CD4-positive, alpha-beta T cell treated with Interleukin-4 for 4 hours (primary cell): ENCODE results near the gene ADIPOR1.
"Not testable (repeated sequence)": the region's sequence is repeated elsewhere in the genome, so short reads cannot be mapped to it uniquely, and the experiment has no call there.

Source experiments
- DNase-seq: peaks from one replicate; pipeline ENCODE4 v3.0.0-alpha.2; 2020

Gene ADIPOR1

DNA sequence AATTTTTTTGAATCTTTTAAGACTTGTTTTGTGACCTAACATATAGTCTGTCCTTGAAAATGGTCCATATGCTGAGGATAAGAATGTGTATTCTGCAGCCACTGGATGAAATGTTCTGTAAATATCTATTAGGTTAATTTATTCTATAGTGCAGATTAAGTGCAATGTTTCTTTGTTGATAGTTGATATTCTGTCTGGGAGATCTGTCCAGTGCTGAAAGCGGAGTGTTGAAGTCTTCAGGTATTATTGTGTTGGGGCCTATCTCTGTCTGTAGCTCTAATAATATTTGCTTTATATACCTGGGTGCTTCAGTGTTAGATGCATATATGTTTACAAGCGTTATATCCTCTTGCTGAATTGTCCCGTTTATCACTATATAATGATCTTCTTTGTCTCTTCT is 23.4 kb downstream of the ADIPOR1 start:
- no peak for DNase-seq

DNA sequence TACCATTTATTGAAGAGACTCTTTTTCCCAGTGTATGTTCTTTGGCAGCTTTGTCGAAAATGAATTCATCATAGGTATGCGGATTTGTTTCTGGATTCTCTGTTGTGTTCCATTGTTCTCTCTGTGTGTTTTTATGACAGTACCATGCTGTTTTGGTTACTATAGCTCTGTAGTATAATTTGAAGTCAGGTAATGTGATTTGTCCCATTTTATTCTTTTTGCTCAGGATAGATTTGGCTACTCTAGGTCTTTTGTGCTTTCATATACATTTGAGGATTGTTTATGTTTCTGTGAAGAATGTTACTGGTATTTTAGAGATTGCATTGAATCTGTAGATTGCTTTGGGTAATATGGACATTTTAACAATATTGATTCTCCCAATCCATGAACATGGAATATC is 25.6 kb downstream of the ADIPOR1 start:
- DNase-seq, result no peak

- DNase-seq, result peak; percentile 93
Observed at GRCh38 chr1:202926581-202927491, 31.3 kb downstream of the ADIPOR1 start, which contains the start of gene KLHL12. TSS of gene KLHL12 (minus strand) at chr1:202927234. CDS start at chr1:202925162, 2,072 bp downstream.

- no peak for DNase-seq
Observed at GRCh38 chr1:202923533-202923932, 34.6 kb downstream of the ADIPOR1 start.

DNA sequence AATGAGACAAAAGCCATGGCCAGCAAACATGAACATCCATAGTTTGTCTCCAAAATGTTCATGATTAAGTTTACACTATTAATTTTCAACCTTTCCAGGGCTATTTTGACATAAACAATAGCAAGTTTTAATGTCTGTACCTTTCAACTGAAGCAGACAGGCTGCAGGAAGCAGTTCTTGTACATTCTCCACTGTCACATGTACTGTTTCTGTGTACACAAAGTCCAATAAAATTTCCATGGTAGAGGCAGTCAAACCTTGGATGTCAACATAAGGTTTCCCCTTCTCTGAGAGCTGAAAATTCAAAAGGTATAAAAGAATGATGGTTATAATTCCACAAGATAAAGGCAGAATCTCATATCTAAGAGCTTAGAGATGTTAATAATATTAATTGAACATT is 38.5 kb downstream of the ADIPOR1 start:
- DNase-seq, result no peak

- no peak for DNase-seq
Observed at GRCh38 chr1:202915146-202915545, 43.0 kb downstream of the ADIPOR1 start.

DNA sequence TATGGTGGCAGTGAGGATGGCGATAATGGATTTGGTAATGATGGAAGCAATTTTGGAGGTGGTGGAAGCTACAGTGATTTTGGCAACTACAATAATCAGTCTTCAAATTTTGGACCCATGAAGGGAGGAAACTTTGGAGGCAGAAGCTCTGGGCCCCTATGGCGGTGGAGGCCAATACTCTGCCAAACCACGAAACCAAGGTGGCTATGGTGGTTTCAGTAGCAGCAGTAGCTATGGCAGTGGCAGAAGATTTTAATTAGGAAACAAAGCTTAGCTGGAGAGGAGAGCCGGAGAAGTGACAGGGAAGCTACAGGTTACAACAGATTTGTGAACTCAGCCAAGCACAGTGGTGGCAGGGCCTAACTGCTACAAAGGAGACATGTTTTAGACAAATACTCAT is 45.6 kb downstream of the ADIPOR1 start:
- not testable (repeated sequence) for DNase-seq

GRCh38 chr1:202909494-202909893 is 48.6 kb downstream of the ADIPOR1 start:
- DNase-seq, result no peak

GRCh38 chr1:202908998-202909397 is 49.1 kb downstream of the ADIPOR1 start:
- no peak for DNase-seq

- no peak for DNase-seq
Observed at GRCh38 chr1:202905331-202905730, 52.8 kb downstream of the ADIPOR1 start.

DNA sequence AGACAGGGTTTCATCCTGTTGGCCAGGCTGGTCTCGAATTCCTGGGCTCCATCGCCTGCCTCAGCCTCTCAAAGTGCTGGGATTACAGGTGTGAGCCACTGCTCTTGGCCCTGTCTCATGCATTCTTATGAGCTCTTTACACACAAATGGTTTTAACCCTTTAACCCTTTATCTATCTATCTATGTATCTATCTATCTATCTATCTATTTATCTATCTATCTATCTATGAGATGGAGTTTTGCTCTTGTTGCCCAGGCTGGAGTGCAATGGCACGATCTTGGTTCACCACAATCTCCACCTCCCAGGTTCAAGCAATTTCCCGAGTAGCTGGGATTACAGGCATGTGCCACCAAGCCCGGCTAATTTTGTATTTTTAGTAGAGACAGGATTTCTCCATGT is 54.3 kb downstream of the ADIPOR1 start:
- DNase-seq, result not testable (repeated sequence)

- DNase-seq, result no peak
Observed at GRCh38 chr1:202901555-202901954, 56.6 kb downstream of the ADIPOR1 start.

GRCh38 chr1:202892501-202892900 is 65.6 kb downstream of the ADIPOR1 start:
- no peak for DNase-seq
